ENCODE measurements around the gene BRCA1.
A peak's percentile ranks its signal among the peaks of the same experiment; 100 is the strongest.
"Not testable (repeated sequence)": the region's sequence is repeated elsewhere in the genome, so short reads cannot be mapped to it uniquely, and the experiment has no call there.

The BRCA1 gene

DNA sequence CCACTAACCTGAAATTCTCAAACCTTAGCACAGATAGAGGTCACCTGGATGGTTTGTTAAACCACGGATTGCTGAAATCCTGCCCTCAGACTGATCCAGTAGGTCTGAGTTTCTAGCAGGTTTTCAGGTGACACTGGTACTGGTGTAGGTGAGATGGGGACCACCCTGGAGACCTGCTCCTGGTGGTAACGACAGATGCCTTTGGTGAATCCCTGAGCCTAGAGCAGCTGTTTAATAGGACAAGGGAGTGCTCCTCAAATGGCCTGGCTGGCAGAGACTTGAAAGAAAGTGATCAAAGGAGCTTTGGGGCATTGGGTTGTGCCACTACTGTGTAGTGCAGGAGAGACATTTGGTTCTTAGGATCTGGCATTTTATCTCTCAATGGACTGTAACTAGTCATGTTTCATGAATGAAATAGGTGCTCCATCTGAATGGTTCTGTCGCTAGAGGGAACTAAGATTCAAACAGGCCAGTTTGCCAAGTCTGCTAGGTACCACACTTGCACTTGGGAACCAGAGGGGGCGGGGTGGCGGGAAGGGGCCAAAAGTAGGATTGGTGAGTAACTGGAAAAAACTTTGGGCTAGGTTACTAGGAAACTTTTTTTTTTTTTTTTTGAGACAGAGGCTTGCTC is 121.5 kb downstream of the BRCA1 start:
- DNase-seq (ENCODE audit: low read depth in 2 of 2) = no peak

DNA sequence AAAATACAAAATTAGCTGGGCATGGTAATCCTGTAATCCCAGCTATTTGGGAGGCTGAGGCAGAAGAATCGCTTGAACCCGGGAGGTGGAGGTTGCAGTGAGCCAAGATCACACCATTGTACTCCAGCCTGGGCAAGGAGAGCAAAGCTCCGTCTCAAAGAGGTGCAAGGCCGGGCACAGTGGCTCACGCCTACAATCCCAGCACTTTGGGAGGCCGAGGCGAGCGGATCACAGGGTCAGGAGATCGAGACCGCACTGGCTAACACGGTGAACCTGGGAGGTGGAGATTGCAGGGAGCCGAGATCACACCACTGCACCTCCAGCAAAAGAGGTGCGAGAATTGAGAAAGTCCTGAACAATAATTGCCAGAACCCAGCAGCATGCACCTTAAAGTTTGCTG is 124.3 kb downstream of the BRCA1 start:
- not testable (repeated sequence) for DNase-seq (ENCODE audit: low read depth in 2 of 2)

DNA sequence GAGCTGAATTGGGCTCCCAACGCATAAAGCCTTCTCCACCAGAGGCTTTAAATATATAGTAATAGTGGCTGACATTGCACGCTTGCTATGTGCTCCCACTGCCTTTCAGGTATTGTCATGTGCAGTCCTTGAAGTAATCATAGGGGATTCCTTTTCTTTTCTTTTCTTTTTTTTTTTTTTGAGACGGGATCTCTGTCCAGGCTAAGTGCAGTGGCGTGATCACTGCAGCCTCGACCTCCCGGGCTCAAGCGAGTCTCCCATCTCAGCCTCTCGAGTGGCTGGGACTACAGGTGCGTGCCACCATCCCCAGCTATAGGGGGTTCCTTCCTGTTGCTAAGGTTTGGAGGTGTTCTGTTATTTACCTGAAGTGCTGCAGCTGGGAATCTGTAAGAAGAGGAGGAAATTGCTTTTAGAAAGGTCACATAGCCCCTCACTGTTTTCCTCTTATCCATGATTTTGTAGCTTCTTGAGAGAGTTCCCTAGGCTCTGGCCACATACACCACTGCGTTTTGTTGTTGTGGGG is 126.1 kb downstream of the BRCA1 start:
- DNase-seq (ENCODE audit: low read depth in 2 of 2) = no peak

DNA sequence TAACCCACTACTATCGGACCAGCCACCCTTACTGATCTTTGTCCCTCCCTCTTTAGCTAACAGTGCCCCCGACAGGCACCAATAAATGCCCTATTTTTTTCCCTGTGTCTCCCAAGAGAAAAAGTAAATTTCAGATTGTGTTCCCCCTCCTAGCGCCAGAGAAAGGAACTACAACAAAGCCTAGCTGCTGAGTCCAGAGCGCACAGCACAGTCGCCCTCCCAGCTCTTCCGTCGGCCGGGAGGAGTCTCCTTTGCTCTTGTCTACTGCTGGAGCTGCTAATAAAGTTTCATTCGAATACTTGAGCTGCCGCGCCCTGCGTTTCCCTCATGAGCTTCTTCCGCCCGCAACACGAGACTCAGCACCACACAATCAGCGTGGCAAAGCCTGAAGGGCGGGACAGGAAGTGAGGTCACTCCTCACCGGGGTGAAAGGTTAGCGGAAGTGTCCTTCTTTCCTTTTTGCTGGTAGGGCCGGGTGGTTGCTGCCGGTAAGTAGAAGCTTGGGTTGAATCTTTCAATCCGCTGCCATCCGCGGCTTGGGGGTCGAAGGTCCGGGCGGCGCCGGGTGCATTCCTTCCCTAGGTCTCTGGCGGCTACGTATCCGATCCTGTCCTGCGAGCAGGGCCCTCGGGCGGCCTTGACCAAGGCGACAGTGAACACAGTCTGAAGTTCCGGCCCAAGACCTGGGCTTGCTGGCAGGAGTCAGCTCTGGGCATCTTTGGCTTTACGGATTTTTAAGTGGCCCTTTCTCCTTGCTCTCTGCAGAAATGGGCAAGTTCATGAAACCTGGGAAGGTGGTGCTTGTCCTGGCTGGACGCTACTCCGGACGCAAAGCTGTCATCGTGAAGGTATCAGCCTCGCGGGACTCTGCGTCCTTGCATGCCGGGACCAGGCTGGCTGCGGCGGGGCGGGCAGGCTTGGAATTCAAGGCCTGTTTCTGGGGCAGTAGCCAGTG is 126.9 kb downstream of the BRCA1 start, which contains the start of gene RPL27:
RPL27 (plus strand) TSS at position 436 of the 955 bp plus-strand sequence; CDS start at position 768, 332 bp downstream.
- peak; percentile 100 for DNase-seq (ENCODE audit: low read depth in 2 of 2)

DNA sequence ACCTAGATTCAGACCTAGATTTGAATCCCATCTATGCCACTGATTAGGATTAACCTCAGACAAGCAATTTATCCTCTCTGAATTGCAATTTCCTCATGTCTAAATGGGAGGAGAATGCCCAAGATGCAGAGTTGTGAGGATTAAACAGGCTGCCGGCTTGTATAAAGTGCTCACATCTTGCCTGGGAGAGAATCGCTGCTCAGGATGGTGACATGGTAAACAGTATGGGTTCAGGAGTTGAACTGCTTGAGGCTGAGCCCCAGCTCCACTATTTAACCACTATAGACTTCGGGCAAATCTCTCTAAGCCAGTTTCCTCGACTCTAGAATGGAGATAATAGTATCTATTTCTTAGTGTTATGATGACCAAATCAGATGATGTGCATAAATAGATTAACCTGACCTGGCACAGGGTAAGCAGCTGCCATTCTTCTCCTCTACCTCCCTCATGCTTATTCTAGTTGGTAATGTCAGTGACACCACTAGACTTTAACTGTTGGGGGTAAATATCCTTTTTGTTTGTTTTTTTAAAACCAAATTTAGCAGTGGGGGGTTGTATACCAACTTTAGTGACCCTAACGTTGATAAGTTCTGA is 127.7 kb downstream of the BRCA1 start:
- DNase-seq (ENCODE audit: low read depth in 2 of 2) = no peak

All from fibroblast of skin of left quadriceps (primary cell).